Thyroid gland (tissue), 4 donors: ENCODE results near the gene TTC16.

Experiments
- POLR2A ChIP-seq, 2 donors: fragments of 450-650 bp; IDR thresholded peaks; one replicate each; pipeline ENCODE4 v1.6.1; 2017; ENCODE audit warnings: antibody characterized with exemption in 2 of 2, mild to moderate bottlenecking in 2 of 2, moderate library complexity in 1 of 2
- TF ChIP-seq, protein P1 (sequence below), 6 experiments: fragments of 200-600 bp in 3 of 6; fragments of 450-650 bp in 3 of 6; sonication (generic) in 3 of 6; IDR thresholded peaks; one replicate each; pipeline ENCODE4 v1.5.1; 2016 to 2019; ENCODE audit warnings: antibody characterized with exemption in 6 of 6, mild to moderate bottlenecking in 2 of 6, inconsistent platforms in 1 of 6, moderate library complexity in 1 of 6

DNA sequence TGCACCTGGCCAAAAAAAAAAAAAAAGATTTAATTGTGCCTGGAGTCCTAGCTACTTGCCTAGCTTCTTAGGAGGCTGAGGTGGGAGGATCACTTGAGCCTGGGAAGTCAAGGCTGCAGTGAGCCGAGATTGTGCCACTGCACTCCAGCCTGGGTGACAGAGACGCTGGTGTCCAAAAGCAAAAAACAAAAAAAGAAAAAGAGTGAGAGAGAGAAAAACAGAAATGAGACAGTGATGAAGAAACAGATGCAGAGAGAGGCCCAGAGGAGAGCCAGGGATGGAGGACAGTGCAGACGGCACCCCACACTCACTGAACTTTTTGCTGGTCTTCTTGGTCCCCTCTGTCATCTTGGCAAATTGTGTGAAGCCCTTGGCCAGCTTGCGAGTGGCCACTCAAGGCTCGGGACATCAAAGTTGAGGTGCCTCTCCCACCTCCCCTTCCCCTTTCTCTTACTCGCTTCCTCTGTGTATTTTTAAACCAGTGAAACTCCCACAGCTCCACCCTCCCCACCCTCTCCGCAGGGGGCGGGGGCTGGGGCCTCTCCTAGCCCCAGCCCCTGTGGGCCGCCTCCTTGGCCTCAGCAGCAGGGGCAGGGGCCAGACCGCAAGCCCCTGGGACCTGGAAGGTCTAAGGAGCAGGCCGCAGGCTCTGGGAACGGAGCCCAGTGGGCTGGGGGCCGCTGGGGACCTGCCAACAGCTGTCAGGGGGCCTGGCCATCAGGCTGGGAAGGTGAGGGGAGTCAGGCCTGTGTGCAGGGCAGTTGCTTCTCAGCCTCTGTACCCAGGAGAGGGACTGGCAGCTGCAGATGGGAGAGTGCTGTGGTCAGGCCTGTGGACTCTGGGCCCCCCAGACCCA lies 62.6 kb downstream of the TTC16 start, which contains the start of gene SH2D3C:
- TF ChIP-seq, protein P1, sequence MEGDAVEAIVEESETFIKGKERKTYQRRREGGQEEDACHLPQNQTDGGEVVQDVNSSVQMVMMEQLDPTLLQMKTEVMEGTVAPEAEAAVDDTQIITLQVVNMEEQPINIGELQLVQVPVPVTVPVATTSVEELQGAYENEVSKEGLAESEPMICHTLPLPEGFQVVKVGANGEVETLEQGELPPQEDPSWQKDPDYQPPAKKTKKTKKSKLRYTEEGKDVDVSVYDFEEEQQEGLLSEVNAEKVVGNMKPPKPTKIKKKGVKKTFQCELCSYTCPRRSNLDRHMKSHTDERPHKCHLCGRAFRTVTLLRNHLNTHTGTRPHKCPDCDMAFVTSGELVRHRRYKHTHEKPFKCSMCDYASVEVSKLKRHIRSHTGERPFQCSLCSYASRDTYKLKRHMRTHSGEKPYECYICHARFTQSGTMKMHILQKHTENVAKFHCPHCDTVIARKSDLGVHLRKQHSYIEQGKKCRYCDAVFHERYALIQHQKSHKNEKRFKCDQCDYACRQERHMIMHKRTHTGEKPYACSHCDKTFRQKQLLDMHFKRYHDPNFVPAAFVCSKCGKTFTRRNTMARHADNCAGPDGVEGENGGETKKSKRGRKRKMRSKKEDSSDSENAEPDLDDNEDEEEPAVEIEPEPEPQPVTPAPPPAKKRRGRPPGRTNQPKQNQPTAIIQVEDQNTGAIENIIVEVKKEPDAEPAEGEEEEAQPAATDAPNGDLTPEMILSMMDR (IDR thresholded peaks at IDR 0.05), result no peak
- TF ChIP-seq POLR2A (IDR thresholded peaks at IDR 0.05), result no peak
